K562 (cell line): ENCODE data around the gene FGF5. TPM values are rescaled to one million over a fixed set of nuclear protein-coding genes. Genes with fewer than 3 reads are reported as not detected.

Experiments
- C11orf30 ChIP-seq: fragments of 450-650 bp; IDR thresholded peaks from 2 replicates; pipeline ENCODE4 v1.6.1; 2016; ENCODE audit warnings: low read depth, mild to moderate bottlenecking
- CREBBP ChIP-seq: IDR thresholded peaks from one replicate; pipeline ENCODE4 v1.6.1; 2012; ENCODE audit warnings: low read depth, mild to moderate bottlenecking, control low read depth, inconsistent platforms, low read length
- EP300 ChIP-seq: IDR thresholded peaks from 2 replicates; pipeline ENCODE4 v1.6.1; 2012; ENCODE audit warnings: low read length, improper control_type of control experiment
- HNRNPH1 ChIP-seq: fragments of 200-400 bp; formaldehyde crosslinking; optimal IDR thresholded peaks from 2 replicates; pipeline ENCODE3; 2017; ENCODE audit warnings: low read depth, mild to moderate bottlenecking, low read length, moderate library complexity
- NFE2 ChIP-seq: IDR thresholded peaks from 2 replicates; pipeline ENCODE4 v1.6.1; 2014; ENCODE audit warnings: antibody characterized with exemption, low read depth
- POLR2A ChIP-seq: fragments of 450-650 bp; conservative IDR thresholded peaks from 2 replicates; pipeline ENCODE4 v1.6.1; 2016
- PYGO2 ChIP-seq: fragments of 450-650 bp; IDR thresholded peaks from 2 replicates; pipeline ENCODE4 v1.6.1; 2016; ENCODE audit warnings: mild to moderate bottlenecking, missing genetic modification characterization, moderate library complexity, missing compliant biosample characterization
- RFX5 ChIP-seq: IDR thresholded peaks from 2 replicates; pipeline ENCODE4 v1.6.1; 2011; ENCODE audit warnings: low read depth, mild to moderate bottlenecking, improper control_type of control experiment, low read length
- STAT5B ChIP-seq: fragments of 250-450 bp; sonication (Bioruptor Pico); IDR thresholded peaks from 2 replicates; pipeline ENCODE4 v1.8.0; 2021; ENCODE audit warnings: mild to moderate bottlenecking, inconsistent platforms
- ZNF134 ChIP-seq: fragments of 250-450 bp; sonication (Bioruptor Pico); conservative IDR thresholded peaks from 2 replicates; pipeline ENCODE4 v1.4.0; 2020
- ZNF3 ChIP-seq: fragments of 250-450 bp; sonication (Bioruptor Pico); IDR thresholded peaks from 2 replicates; pipeline ENCODE4 v1.5.0; 2021; ENCODE audit warnings: mild to moderate bottlenecking, moderate library complexity
- polyA plus RNA-seq, 8 experiments: library from polyadenylated mRNA; depleted of rRNA in 4 of 8; stranded (reverse) in 5 of 8; unstranded in 3 of 8; fragments of >200 nt; fragmentation: Nextera tagmentation in 2 of 8; fragmentation: Illumina TruSeq in 1 of 8; extraction: Ambion mirVana in 2 of 8; extraction: Trizol in 1 of 8; gene quantifications; 2 replicates each; pipeline versions ENCODE4 v1.2.1 to v1.2.3, GENCODE V29; 2011 to 2014; ENCODE audit warnings: inconsistent platforms in 1 of 8, missing spikeins in 1 of 8
- total RNA-seq, 7 experiments: library from RNA; depleted of rRNA in 6 of 7; stranded (reverse); fragments of >200 nt in 6 of 7; fragmentation: Illumina TruSeq in 2 of 7; extraction: Trizol in 2 of 7; gene quantifications; 2 replicates each; pipeline versions ENCODE4 v1.2.1 to v1.2.3, GENCODE V29; 2011 to 2021; ENCODE audit warnings: low replicate concordance in 1 of 7
- TF ChIP-seq, protein P1 (sequence below): fragments of 250-450 bp; sonication (Bioruptor Pico); IDR thresholded peaks from 2 replicates; pipeline ENCODE4 v1.6.1; 2021; ENCODE audit warnings: mild to moderate bottlenecking
- TF ChIP-seq, protein P2 (sequence below): fragments of 450-650 bp; conservative IDR thresholded peaks from 2 replicates; pipeline ENCODE4 v1.6.1; 2016; ENCODE audit warnings: missing genetic modification characterization, low read depth, mild to moderate bottlenecking, control low read depth, missing compliant biosample characterization

FGF5 gene
- total and polyA plus RNA-seq, 9 of the 15 experiments (the other 6 are each of a cell fraction or from before 2014, with no cell fraction given) = 0.38 to 2.7 (median 1.1) TPM

DNA sequence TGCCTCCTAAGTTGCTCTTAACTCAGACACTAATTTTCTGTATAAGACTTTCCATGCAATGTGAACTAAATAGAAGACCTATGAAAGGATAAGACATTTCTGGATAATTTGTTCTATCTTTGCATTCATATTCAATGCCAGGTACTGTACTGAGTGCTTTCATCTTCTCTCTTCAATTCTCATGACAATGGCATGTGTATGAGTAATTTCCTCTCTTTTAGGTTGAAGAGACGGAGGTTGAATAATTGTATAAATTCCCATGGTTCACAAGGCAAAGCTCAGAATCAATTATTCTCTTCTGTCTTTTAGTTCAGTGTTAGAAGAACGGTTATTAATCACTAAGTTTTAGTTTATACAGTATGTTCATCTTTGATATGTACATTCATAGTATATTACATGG, 39.8 kb downstream of the FGF5 start (continued):
- no peak for TF ChIP-seq NFE2
- TF ChIP-seq PYGO2 (tag) = no peak
- no peak for TF ChIP-seq POLR2A
- no peak for TF ChIP-seq HNRNPH1
- TF ChIP-seq RFX5 = no peak
- TF ChIP-seq ZNF134 (CRISPR knock-in tag) = no peak
- TF ChIP-seq C11orf30 = no peak
- no peak for TF ChIP-seq STAT5B (CRISPR knock-in tag)
- TF ChIP-seq CREBBP = no peak
- TF ChIP-seq, protein P1, sequence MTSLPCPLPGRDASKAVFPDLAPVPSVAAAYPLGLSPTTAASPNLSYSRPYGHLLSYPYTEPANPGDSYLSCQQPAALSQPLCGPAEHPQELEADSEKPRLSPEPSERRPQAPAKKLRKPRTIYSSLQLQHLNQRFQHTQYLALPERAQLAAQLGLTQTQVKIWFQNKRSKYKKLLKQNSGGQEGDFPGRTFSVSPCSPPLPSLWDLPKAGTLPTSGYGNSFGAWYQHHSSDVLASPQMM (CRISPR knock-in tag) = no peak
- TF ChIP-seq ZNF3 (CRISPR knock-in tag) = no peak
- TF ChIP-seq, protein P2, sequence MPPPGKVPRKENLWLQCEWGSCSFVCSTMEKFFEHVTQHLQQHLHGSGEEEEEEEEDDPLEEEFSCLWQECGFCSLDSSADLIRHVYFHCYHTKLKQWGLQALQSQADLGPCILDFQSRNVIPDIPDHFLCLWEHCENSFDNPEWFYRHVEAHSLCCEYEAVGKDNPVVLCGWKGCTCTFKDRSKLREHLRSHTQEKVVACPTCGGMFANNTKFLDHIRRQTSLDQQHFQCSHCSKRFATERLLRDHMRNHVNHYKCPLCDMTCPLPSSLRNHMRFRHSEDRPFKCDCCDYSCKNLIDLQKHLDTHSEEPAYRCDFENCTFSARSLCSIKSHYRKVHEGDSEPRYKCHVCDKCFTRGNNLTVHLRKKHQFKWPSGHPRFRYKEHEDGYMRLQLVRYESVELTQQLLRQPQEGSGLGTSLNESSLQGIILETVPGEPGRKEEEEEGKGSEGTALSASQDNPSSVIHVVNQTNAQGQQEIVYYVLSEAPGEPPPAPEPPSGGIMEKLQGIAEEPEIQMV (tag) = no peak
- no peak for TF ChIP-seq EP300
- TF ChIP-seq, all 486 proteins: peak for 0
